GM12873 (cell line): ENCODE measurements around the gene LYPD6.

ENCODE experiments used
- TF ChIP-seq, protein P1 (sequence below): IDR thresholded peaks from 2 replicates; pipeline ENCODE4 v1.5.1; 2012; ENCODE audit warnings: low read depth, mild to moderate bottlenecking, moderate library complexity, low read length, control low read depth; ENCODE audit not compliant: insufficient read depth; ENCODE audit errors: missing control alignments

The LYPD6 gene

DNA sequence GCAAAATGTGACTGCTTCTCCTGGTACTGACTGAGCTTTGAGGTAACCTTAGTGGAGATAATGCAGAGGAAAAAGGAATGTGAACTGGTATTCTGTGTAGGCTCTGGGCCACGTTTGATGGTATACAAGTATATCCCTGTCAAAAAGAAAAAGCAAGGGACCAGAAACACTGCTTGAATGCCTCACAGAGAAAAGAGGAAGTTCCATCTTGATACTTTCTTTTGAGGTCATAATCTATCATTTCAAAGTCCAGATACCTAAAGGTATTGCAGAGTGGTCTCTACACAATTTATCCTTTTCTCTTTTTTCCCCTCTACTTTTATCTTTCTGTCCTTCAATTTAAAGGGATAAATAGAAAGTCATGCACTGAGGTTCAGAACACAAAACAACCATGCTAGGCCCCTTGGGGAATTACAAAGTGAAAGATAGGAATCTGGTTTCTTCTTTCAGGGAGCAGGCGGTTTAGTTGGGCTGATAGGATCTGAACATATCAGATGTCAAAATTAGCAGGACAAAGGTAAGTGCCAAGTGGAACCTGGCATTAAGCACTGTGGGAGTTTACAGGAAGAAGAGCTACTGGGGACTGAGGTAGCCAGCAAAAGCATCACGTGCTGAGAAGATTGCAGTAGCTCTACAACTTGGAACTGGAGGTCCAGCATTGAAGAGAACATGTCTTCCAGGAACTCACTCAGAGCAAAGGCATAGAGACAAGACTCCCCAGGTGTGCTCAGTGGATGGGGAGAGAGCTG, 121.2 kb downstream of the LYPD6 start:
- TF ChIP-seq, protein P1, sequence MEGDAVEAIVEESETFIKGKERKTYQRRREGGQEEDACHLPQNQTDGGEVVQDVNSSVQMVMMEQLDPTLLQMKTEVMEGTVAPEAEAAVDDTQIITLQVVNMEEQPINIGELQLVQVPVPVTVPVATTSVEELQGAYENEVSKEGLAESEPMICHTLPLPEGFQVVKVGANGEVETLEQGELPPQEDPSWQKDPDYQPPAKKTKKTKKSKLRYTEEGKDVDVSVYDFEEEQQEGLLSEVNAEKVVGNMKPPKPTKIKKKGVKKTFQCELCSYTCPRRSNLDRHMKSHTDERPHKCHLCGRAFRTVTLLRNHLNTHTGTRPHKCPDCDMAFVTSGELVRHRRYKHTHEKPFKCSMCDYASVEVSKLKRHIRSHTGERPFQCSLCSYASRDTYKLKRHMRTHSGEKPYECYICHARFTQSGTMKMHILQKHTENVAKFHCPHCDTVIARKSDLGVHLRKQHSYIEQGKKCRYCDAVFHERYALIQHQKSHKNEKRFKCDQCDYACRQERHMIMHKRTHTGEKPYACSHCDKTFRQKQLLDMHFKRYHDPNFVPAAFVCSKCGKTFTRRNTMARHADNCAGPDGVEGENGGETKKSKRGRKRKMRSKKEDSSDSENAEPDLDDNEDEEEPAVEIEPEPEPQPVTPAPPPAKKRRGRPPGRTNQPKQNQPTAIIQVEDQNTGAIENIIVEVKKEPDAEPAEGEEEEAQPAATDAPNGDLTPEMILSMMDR, result no peak

DNA sequence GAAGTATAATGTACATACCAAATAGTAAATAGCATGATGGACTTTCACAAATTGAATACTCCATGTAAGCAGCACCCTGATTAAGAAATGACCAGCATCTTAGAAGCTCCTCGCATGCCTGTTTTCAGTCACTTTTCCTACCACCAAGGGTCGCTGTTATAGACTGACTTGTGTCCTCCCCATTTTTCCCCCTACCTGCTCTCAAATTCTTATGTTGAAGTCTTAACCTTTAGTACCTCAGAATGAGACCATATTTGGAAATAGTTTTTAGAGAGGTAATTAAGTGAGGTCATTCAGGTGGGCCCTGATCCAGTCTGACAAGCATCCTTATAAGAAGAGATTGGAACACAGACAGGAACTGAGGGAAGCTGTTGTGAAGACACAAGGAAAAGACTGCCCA, 125.9 kb downstream of the LYPD6 start:
- TF ChIP-seq, protein P1, result peak; percentile 7

DNA sequence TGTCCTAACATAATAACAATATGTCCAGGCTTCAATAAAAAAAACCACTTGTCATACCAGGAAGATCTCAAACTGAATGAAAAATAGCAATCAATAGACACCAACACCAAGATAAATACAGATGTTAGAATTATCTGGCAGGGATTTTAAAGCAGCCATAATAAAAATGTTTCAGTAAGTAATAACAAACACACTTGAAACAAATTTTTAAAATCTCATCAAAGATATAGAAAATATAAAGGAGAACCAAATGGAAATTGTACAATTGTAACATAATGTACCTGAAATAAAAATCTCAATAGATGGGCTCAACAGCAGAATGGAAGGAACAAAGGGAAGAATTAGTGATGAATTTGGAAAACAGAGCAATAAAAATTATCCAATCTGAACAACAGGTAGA, 128.1 kb downstream of the LYPD6 start:
- TF ChIP-seq, protein P1, result no peak

DNA sequence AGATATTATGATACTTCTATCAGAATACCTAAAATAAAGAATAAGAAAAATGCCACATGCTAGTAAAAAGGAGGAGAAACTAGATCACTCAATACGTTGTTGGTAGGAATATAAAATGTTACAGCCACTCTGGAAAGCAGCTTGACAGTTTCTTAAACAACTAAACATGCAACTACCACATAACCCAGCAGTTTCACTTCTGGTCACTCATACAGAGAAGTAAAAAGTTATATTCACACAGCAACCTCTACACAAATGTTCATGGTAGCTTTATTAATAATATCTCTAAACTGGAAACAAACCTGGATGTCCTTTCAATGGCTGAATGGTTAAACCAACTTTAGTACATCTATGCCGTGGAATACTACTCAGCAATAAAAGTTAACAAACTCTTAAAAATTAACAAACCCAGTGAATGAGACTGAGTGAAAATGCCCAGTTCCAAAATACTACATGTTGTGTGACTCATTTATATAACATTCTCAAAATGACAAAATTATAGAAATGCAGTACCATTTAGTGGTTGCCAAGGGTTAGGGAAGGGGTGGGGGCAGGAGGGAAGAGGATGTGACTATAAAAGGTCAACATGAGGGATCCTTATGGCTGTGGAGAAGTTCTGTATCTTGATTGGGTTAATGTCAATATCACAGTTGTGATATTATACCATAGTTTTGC, 133.1 kb downstream of the LYPD6 start:
- TF ChIP-seq, protein P1, result no peak

DNA sequence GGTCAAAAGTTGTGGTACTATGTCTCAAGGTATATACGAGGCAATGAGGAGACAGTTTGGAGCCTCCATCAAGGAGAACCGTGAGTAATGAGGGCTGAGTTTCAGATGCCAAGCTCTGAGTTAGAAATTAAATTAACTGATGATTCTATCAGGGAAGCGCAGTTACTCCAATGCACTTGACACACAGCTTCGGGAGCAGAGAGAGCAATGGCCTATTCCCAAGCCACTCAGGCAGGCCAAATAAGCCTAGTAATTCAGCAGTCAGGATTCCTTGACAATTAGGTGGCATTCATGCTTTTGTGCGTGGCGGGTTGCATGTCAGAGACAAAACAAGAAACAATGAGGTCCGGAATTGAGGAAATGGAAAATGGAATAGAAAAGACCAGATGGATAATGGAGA, 134.0 kb downstream of the LYPD6 start:
- TF ChIP-seq, protein P1, result no peak

DNA sequence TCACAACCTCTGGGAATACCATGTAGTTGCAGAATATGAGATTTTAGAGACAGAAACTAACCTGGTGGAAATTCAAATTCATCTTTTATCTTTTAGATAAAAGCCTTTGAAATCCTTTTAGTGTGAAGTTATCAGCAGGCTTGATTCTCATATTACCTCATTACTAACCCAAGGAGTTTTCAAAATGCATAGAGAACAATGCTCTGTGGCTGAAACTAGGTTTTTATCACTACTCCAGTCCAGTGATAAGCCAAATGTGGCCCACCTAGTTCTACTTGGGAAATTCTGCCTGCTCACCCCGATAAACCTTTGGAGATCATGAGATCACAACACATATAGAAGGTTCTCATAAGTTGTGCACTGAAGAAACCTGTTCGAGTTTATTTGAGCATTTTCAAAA, 135.5 kb downstream of the LYPD6 start:
- TF ChIP-seq, protein P1, result no peak

DNA sequence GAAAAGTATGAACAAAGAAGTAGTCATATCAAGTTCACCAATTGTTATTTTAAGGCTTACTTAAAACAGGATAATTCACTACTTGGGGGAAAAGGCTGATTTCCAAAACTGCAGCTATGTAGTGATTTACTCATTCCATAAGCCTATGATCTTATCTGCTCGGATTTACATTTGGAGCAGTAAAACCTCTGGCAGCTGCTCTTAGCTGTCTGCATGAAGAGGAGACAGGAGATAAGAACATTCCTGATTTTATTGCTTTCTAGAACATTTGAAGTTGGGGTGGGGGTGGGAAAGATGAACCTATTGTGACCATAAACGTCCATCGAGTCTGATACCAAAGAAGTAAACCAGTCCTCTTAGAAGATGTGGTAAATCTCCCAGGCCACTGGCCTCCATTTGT, 136.2 kb downstream of the LYPD6 start:
- TF ChIP-seq, protein P1, result no peak
